T-helper 1 cell treated with Interleukin-12 subunit alpha and Interleukin-12 subunit beta and Interleukin-4 antibody, amounts not matched to agents 30 ng/mL and 1 ng/mL, for 36 hours (primary cell): ENCODE measurements around the gene ZNF267. TPM values are rescaled to one million over a fixed set of nuclear protein-coding genes. Genes with fewer than 3 reads are reported as not detected.
"Not testable (repeated sequence)": the region's sequence is repeated elsewhere in the genome, so short reads cannot be mapped to it uniquely, and the experiment has no call there.

ENCODE experiments used
- intact Hi-C: fragments of 100-400 bp; cut with micrococcal nuclease; formaldehyde crosslinking; loops from one replicate; pipeline ENCODE4 v1.15.1; 2024
- total RNA-seq: library from RNA; stranded (reverse); gene quantifications from 2 replicates; pipeline ENCODE4 v1.2.3, GENCODE V29; 2022

The ZNF267 gene
- 118 and 119 TPM in 2 replicates for total RNA-seq

DNA sequence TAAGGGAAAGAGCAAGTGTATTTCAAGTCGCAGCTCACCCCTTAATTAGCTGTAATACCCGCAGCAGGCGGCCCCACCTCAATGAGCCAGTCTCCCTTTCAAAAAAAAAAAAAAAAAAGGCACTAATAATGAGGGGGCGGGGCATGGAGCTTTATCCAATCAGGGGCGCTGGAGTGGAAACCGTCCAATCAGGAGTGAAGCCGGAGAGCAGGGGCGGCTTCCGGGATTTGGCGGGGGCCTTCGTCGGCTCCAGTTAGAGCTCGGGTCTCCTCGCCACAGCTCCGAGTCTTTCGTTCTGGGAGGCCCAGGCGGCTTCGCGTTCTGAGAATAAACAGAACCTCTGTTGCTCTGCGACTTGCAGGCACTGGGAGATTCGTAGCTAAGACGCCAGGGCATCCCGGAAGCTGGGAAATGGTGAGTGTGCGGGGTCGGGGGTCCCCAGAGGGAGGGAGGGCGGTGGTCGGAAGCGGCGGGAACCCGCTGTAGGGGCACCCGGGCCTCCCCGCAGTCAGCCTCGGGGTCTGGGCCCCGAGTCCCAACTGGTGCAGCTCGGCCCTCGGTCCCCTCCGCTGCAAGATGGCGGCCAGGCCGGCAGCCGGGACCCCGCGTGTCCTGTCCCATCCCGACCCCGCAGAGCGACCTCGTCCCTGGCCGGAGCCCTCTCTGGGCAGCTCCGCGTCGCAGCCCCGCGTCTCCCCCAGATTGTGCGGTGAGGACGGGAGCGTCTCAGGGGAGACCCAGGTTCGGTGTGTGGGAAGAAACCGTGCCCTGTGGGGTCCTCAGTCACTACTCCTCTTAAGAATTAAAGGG lies at the start of gene ZNF267:
ZNF267 (plus strand) TSS at position 252 of the 810 bp plus-strand sequence; CDS start at position 412, 160 bp downstream.
- intact Hi-C loops: loop anchor here (1.0 to 10.0 kb wide), 6 partner anchors 15 to 1219 kb away; partner anchors contain the start of genes ARMC5, FBRS, KAT8 and PRR14

DNA sequence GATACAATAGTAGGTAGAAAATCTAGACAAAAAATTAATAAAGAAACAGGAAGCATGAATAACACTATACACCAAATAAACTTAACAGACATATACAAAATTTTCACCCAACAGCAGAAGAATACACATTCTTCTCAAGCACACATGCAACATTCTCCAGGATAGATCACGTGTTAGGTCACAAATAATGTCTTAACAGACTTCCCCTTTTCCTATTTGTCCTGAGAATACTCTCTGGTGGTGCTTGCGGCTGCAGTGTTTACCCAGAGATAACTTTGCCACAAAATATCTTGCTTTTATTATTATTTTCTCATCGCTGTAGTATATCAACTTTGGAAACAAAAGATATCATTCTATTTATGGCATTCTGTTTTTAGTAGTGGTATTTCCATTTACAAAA lies 40.6 kb upstream of the ZNF267 start:
- intact Hi-C loops: no loop called here

DNA sequence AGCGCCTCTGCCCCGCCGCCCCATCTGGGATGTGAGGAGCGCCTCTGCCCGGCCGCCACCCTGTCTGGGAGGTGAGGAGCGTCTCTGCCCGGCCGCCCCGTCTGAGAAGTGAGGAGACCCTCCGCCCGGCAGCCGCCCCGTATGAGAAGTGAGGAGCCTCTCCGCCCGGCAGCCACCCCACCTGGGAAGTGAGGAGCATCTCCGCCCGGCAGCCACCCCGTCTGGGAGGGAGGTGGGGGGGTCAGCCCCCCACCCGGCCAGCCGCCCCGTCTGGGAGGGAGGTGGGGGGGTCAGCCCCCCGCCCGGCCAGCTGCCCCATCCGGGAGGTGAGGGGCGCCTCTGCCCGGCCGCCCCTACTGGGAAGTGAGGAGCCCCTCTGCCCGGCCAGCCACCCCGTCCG lies 37.2 kb upstream of the ZNF267 start:
- intact Hi-C loops: not testable (repeated sequence)

DNA sequence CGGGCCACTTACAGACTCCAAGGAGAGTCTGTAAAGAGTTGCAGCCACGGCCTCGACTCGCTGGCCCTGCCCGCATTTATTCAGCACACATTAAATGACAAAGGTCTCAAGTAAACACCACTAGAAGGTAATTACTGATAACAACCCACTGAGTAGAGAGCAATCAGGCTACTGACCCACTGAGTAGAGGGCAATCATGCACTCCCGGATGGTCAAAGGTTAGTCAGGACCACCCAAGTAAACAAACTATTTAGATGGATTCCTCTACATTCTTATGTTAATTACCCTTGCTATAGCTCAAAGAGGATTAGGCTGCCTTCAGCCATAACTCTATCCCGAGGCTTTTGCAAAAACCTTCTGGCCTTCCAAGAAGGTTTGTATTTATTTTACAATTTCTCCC lies 30.7 kb upstream of the ZNF267 start:
- intact Hi-C loops: no loop called here

- intact Hi-C loops: not testable (repeated sequence)
Observed at GRCh38 chr16:31848572-31848971, 25.0 kb upstream of the ZNF267 start.

DNA sequence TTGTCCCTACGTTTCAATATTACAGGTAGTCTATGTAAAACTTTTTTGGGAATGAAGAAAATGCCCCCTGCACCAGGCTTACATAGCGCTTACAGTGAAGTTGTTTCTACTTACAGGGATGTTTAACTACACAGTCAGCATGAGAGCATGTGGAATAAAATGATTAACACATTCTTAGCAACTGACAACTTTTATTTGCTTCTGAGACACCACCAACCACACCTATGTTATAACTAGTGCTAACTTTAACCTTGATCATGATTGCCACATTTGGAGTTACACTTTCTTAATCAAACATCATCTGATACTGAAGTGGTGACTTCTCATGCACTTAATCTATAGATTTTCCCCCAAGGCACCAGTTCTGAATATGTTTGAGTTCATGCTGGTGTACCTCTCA lies 20.3 kb upstream of the ZNF267 start:
- intact Hi-C loops: loop anchor here (10.0 kb wide), 1 partner anchor 142 kb away; no protein-coding TSS in a partner anchor

GRCh38 chr16:31860508-31860907 lies 13.1 kb upstream of the ZNF267 start:
- intact Hi-C loops: loop anchor here (10.0 kb wide), 1 partner anchor 876 kb away; the partner anchor contains the start of gene HSD3B7

DNA sequence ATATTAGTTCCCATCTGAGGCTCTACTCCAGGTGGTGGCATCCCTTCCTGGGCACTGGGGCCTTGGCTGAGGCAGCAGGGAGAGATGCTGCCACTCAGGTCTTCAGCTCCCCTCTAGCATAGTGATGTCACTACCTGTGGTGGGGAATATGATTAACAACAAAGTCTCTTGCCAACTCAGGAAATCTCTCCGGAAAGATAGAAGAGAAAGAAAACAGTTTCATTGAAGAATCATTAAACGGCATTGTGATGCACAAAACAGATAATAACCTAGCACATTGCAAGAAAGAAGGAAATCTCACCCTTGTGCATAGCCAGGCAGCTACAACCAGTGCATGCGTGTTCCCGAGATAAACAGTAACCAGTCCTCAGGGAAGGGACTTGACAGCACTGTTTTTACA lies 12.2 kb upstream of the ZNF267 start:
- intact Hi-C loops: loop anchor here (10.0 kb wide), 1 partner anchor 877 kb away; the partner anchor contains the start of gene HSD3B7

DNA sequence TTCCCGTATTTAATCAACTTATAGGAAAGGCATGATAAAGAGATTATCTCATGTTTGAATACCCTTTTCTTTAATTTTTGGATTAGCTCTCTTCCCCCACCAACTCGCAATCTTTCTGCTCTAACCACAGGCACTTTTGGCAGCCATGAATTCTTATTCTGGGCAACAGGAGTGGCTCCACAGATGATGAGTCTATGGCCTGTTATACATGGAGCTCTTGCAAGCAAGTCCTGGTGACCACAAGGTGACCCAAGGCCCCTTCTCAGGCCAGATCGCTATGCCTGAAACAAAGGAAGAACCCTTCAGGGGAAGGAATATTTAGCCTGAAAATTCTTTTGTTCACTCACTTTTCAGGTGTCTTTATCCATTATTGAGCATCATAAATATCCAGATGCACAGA lies 10.8 kb upstream of the ZNF267 start:
- intact Hi-C loops: loop anchor here (10.0 kb wide), 1 partner anchor 878 kb away; the partner anchor contains the start of gene HSD3B7

GRCh38 chr16:31868164-31868563 lies 5.4 kb upstream of the ZNF267 start:
- intact Hi-C loops: loop anchor here (2.0 to 10.0 kb wide), 7 partner anchors 391 to 911 kb away; partner anchors contain the start of genes FUS, HSD3B7, SETD1A and STX4

- intact Hi-C loops: loop anchor here (1.0 to 10.0 kb wide), 13 partner anchors 9 to 912 kb away; partner anchors contain the start of genes FUS, HSD3B7, RUSF1 and SETD1A
Observed at GRCh38 chr16:31868691-31869167, 4.9 kb upstream of the ZNF267 start.

DNA sequence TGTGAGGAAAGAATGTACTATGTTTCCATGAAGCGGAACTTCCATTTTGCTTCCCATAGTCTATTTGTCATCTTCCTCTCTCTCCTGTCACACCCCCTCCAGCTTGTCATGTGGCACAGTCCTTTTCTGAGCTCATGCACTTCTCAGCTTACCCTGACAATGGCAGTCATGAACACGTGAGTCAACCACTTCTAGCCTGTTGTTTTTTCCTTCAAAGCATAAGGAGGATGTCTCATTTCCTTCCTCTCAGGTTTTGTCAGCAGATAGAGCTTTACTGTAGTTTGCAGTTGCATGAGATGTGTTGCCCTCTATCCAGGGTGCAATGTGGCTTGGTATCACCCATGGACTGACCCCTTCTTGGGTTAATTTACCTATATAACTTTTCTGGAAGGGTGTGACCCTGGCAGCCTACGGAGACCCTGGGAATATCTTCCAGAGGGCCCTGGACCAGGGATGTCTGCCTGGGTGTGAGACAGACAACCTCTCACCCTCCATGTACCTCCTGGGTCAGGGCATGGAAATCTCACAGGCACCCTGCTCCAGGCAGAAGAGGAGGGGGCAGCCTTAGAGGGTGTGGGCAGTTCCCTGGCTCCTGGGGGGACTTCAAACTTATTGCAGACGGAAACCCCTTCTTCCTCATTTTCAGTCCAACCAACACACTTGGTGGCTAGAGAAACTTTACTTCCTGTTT lies 4.0 kb upstream of the ZNF267 start:
- intact Hi-C loops: loop anchor here (1.0 to 10.0 kb wide), 16 partner anchors 8 to 1215 kb away; partner anchors contain the start of genes FBRS, FUS, HSD3B7 and KAT8

DNA sequence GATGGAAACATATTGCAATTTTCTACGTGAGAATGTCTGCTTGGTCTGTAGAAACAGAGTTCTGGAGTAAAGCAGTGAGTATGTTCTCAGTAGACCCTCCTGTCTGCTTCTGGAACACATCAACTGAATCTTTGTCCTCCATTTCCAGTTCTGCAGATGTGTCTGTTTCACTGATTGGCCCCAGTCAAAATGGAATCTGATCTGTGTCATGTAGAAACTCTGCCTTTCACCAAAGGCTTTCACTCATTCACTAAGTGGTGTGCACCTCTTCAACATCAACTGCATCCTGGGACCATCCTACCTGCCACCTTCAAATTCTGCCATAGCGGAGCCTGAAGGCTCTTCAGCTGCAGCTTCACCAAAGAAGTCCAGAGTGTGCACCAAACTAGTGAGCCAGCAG lies 2.8 kb upstream of the ZNF267 start:
- intact Hi-C loops: loop anchor here (5.0 to 10.0 kb wide), 3 partner anchors 756 to 1216 kb away; partner anchors contain the start of genes FBRS, KAT8, PRR14 and ZNF646

- intact Hi-C loops: loop anchor here (5.0 to 10.0 kb wide), 3 partner anchors 757 to 1217 kb away; partner anchors contain the start of genes FBRS, KAT8, PRR14 and ZNF646
Observed at GRCh38 chr16:31871510-31871909, 2.1 kb upstream of the ZNF267 start.

GRCh38 chr16:31872201-31872600 lies 1.4 kb upstream of the ZNF267 start:
- intact Hi-C loops: loop anchor here (5.0 to 10.0 kb wide), 3 partner anchors 757 to 1217 kb away; partner anchors contain the start of genes FBRS, KAT8, PRR14 and ZNF646

GRCh38 chr16:31874366-31875111 lies 932 bp downstream of the ZNF267 start:
- intact Hi-C loops: loop anchor here (2.0 to 10.0 kb wide), 5 partner anchors 14 to 1220 kb away; partner anchors contain the start of genes FBRS, KAT8, PRR14 and ZNF646

DNA sequence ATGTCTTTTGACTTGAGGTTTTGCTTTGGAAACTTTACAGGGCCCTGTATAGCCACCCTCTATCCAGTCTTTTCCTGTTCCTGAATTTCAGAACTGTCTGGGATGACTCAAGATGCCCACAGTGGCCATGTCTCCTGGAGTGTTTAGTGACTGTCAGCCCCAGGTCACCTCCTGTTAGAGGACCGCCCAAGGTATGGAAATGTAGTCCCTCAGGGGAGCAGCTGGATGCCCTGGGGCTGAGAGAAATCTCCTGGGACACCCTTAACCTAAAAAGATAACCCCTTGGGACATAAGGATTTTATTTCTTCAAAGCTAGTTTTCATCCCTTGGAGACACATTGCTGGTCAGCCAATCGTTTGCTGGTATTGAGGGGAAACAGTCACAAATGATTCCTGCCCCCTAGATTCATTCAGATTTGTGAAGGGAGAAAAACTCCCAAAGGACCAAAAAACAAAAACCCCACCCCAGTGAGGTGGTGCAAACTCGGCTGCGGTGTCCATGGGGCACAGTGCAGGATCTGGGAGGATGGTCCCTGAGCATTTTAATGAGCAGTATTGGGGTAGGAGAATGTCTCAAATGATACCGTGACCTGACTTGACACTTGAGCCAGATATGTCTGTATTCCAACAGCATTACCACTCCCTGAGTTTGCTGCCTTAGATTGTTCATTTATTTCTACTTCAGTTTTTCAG lies 1.7 kb downstream of the ZNF267 start:
- intact Hi-C loops: loop anchor here (2.0 to 10.0 kb wide), 4 partner anchors 14 to 1220 kb away; partner anchors contain the start of genes FBRS, KAT8 and PRR14

DNA sequence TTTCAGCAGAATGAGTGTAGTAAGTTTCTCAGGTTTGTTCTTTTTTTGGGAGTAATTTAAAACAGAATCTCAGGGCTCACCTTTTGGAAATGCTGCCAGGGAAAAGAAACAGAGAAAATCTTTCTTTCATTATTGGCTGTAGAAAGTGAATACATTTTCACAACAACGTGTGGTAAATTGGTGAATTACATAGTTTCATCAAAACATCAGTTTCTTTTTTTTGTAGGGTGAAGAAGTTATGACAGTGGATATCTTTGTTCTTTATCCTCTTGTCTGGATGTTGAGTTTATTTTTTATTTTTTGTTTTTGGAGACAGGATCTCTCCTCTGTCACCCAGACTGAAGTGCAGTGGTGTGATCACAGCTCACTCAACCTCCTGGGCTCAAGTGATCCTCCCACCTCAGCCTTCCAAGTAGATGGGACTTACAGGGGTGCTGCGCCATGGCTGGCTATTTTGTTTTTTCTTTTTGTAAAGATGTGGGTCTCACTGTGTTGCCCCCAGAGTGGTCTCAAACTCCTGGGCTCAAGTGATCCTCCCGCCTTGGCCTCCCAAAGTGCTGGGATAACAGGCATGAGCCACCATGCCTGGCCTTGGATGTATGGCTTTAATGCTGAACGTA lies 2.4 kb downstream of the ZNF267 start:
- intact Hi-C loops: loop anchor here (2.0 to 10.0 kb wide), 5 partner anchors 13 to 1221 kb away; partner anchors contain the start of genes FBRS, ITGAX, KAT8 and PRR14
